Measurements from ENCODE around the gene NHSL2.
"Not testable (repeated sequence)": the region's sequence is repeated elsewhere in the genome, so short reads cannot be mapped to it uniquely, and the experiment has no call there.

The NHSL2 gene

GRCh38 chrX:72132456-72132855, 221.8 kb downstream of the NHSL2 start:
- no peak for DNase-seq

- DNase-seq = no peak
Observed at GRCh38 chrX:72133851-72134546, 223.4 kb downstream of the NHSL2 start.

- no peak for DNase-seq
Observed at GRCh38 chrX:72137846-72138495, 227.3 kb downstream of the NHSL2 start.

- DNase-seq = no peak
Observed at GRCh38 chrX:72139538-72139937, 228.9 kb downstream of the NHSL2 start.

- DNase-seq = peak in 1 of 5 experiments; percentile 59
Observed at GRCh38 chrX:72141372-72142004, 230.8 kb downstream of the NHSL2 start.

GRCh38 chrX:72142094-72142793, 231.6 kb downstream of the NHSL2 start:
- no peak for DNase-seq

- no peak for DNase-seq
Observed at GRCh38 chrX:72142794-72143608, 232.4 kb downstream of the NHSL2 start.

- no peak for DNase-seq
Observed at GRCh38 chrX:72143609-72143907, 232.9 kb downstream of the NHSL2 start.

GRCh38 chrX:72145181-72145580, 234.5 kb downstream of the NHSL2 start:
- no peak for DNase-seq

- DNase-seq = no peak
Observed at GRCh38 chrX:72146527-72146926, 235.9 kb downstream of the NHSL2 start.

- DNase-seq = no peak
Observed at GRCh38 chrX:72158773-72159172, 248.1 kb downstream of the NHSL2 start.

GRCh38 chrX:72159769-72160168, 249.1 kb downstream of the NHSL2 start:
- DNase-seq = no peak

GRCh38 chrX:72165551-72165950, 254.9 kb downstream of the NHSL2 start:
- DNase-seq = no peak

- peak in 3 of 5 experiments; percentile 13 to 90 (median 61) for DNase-seq
Observed at GRCh38 chrX:72169008-72169728, 258.5 kb downstream of the NHSL2 start.

- not testable (repeated sequence) for DNase-seq
Observed at GRCh38 chrX:72176289-72176688, 265.6 kb downstream of the NHSL2 start.

GRCh38 chrX:72176981-72177380, 266.3 kb downstream of the NHSL2 start:
- DNase-seq = no peak

GRCh38 chrX:72180539-72180938, 269.9 kb downstream of the NHSL2 start:
- DNase-seq = no peak

GRCh38 chrX:72181178-72182125, 270.8 kb downstream of the NHSL2 start, which contains the start of gene PIN4:
Gene PIN4, plus strand, starts transcription at chrX:72181757. Its CDS starts 29 bp downstream, at chrX:72181786.
- peak; percentile 44 to 95 (median 69) for DNase-seq

- DNase-seq = no peak
Observed at GRCh38 chrX:72182924-72183323, 272.3 kb downstream of the NHSL2 start.

GRCh38 chrX:72201836-72202536, 291.3 kb downstream of the NHSL2 start:
- DNase-seq = no peak
